RKO (cell line): ENCODE data around the gene SCAANT1.

Source experiments
- DNase-seq: peaks from one replicate; pipeline ENCODE4 v3.0.0-alpha.2; 2016; ENCODE audit warnings: low spot score

Gene SCAANT1

GRCh38 chr3:63863150-63864007 is 48.8 kb downstream of the SCAANT1 start, which contains the start of the genes ATXN7 and THOC7:
TSS of gene ATXN7 (plus strand) at chr3:63863867. CDS start at chr3:63912599, 48,732 bp downstream.
TSS of gene THOC7 (minus strand) at chr3:63863805. CDS start at chr3:63863790, 15 bp downstream.
- peak; percentile 51 for DNase-seq

- DNase-seq = peak; percentile 28
These were observed 49.4 kb downstream of the SCAANT1 start for GRCh38 chr3:63862804-63863149.
